NCI-H526 treated with DMSO at 0.1 percent for 48 hours (cell line): ENCODE data around the gene CABLES2.
"Not testable (repeated sequence)": the region's sequence is repeated elsewhere in the genome, so short reads cannot be mapped to it uniquely, and the experiment has no call there.

ENCODE experiments used
- DNase-seq: peaks from one replicate; lab custom pipeline; 2025; lab: John Stamatoyannopoulos, UW

CABLES2 gene

DNA sequence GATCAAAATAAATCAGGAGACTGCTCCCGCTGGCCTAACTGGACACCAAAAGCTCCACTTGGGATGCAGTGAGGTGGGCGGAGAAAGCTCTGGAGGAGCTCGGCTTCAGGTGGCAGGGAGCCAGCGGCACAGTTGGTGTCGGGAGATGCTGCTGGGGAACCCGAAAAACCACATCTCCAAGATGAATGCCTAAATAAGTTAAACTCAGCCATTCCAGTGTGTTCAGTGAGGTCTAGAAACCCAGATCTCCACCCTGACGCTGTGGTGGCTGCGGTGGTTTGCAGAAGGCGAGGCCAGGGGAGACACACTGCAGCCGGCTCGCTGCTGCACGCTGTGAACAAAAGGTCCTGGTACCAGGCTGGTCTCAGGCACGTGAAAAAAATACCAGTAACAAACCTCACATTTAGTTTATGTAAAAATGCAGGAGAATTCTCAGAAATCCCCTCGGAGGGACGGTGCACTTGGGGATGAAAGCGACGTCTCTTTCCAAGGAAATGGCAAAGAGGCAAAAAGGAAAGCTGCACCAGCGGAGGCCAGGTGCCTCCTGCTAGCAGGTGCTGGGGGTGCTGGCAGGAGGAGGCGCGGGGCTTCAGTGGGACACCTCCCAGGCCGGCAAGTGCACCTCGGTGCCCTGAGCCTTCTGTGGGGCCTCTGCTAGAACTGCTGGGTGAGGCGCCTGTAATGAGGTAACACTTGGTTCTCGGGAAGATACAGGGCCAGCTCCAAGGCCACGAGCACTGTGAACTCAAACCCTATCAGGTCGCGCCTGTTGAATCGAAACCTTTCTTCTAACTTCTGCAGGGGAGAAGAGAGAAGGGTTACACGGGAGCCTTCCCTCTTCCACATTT lies 16.5 kb downstream of the CABLES2 start:
- DNase-seq, result no peak

DNA sequence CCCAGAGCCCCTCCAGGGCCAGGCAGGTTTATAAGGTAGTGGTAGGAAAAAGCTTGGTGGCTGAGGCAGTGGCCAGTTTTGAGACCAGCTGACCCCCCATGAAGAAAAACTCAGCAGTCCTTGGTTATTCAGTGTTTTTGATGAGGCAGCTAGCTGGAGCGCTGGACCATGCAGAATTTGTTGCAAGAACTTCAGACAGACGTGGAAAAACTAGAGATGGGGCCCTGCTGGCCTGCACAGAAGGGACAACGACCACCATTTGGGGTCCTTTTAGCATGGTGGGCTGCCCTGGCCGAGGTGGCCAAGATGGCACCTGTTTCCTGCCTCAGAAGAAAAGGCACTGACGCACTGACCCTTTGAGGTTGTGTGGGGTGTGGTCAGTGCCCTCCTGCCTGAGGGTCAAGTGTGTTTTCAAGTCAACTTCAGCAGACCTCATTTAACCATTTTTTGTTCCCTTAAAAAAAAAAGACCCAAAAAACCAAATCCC lies 17.4 kb downstream of the CABLES2 start:
- no peak for DNase-seq

DNA sequence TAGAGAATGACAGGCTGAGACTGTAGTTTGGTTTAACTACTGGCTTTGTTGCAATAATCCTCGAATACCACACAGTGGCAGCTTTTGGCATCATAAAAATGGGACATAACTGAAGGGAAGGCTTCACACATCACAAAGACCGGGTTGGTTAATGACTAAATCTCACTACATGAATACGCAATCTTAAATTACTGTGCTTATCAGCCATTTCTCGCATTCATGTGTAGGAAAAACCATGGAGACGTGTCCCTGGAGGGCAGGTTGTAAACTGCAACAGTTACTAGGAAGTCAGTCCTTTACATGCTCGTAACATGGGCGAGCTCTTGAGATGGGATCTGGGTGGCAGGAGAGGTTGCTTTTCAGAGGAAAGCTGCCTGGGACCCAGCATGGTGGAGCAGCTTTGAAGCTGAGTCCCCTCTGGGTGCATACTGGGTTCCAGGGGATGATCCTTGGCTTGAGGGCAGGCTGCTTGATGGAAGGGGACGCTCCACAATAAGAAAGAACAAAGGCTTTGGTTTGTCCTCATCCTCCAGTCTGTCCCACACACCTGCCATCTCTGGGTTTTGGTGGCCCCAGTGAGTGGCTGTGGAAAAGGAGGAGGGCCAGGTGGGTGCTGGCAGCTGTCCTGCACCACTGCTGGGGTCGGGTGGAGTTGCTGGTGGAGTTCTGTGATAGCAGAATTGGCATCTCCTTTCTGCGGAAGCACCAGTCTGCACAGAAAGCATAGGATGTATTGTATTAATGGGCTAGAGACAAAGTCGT lies 18.1 kb downstream of the CABLES2 start:
- DNase-seq, result no peak

DNA sequence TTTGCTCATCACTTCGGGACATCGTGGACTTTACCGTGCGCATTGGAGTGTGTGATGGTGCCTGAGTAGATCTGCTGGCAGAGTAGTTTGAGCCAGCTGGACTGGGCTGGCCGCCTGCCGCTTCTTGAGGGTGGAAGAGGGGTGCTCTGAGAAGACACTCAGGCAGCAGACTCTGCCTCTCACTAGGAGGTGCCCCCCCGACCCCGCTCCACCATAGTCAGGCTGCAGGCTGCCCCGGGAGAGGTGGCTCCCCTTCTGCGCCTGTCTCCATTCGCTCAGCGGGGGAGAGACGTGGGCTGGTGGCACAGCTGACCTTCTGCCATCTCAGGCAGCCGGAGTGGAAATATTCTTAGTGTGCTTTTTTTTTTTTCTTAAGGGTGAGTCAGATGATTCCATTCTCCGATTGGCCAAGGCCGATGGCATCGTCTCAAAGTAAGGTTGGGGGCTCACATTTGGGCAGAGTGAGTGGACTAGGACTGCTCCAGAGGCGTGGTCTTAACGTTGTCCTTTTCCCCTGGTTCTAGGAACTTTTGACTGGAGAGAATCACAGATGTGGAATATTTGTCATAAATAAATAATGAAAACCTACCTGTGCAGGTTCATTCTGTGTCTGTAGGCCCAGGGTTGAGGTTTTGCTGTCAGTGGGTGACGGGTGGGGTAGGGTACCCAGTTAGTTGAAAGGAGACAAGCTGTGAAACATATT lies 19.0 kb downstream of the CABLES2 start:
- DNase-seq, result no peak

DNA sequence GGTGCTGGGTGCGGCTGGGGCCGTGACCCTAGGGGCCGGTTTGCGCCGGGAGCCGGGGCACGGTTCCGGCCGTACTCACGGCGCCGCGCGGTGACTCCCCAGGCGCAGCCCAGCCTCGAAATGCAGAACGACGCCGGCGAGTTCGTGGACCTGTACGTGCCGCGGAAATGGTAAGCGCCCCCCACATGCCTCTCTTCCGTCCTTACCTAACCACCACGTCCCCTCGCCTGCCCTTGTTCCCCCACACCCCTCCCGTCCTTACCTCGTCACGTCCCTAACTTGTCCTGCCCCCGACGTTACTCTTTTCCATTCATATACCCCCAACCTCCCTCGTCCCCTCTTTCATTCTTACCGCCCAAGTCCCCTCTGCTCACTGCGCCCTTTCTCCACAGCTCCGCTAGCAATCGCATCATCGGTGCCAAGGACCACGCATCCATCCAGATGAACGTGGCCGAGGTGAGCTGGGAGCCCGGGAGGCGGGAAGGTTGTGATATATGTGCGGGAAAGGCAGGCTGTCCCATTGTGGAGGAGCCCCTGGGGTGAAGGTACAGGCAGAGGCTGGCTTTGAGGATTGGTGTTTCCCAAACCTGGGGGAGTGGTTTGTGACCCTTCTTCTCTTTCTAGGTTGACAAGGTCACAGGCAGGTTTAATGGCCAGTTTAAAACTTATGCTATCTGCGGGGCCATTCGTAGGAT lies 19.7 kb downstream of the CABLES2 start:
- no peak for DNase-seq

DNA sequence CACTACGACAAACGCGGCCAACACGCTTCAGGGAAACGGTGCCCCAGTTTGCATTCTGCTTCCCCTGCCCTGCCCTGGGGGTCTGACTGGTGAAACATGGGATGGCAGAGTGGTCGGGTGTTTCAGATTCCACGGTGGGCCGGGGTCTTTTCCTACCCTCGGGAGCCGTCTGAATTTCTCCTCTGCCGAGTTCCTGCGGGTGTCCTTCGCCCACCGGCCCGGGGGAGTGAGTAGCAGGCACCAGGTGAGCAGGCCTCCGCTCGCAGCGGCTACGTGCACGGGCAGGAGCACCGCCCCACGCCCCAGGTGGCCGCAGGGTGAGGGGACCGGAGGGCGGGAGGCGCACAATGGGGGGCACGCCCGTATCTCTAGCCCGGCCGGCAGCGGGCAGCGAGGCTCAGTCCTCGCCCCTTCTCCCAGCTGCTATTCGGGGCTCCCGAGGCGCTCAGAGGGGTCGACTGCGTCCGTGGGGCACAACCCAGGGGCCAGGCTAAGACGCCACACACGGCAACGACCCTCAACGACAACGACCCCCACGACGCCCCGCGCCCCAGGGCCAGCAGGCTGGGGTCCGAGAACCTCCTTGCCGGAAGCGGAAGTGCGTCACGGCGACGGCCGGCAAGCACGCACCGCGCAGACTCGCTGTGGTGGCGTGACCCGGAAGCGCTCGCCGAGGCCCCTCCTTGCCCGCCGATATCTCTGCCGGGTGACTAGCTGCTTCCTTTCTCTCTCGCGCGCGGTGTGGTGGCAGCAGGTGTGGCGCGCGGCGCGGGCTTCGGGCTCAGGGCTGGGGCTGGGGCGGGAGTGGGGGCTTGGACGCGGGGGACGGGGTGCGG lies 20.5 kb downstream of the CABLES2 start, which contains the start of gene RPS21:
Gene RPS21, plus strand, starts transcription at position 721 of the 836 bp plus-strand sequence. CDS start 236 bp downstream, outside the sequence.
- peak; percentile 88 for DNase-seq

DNA sequence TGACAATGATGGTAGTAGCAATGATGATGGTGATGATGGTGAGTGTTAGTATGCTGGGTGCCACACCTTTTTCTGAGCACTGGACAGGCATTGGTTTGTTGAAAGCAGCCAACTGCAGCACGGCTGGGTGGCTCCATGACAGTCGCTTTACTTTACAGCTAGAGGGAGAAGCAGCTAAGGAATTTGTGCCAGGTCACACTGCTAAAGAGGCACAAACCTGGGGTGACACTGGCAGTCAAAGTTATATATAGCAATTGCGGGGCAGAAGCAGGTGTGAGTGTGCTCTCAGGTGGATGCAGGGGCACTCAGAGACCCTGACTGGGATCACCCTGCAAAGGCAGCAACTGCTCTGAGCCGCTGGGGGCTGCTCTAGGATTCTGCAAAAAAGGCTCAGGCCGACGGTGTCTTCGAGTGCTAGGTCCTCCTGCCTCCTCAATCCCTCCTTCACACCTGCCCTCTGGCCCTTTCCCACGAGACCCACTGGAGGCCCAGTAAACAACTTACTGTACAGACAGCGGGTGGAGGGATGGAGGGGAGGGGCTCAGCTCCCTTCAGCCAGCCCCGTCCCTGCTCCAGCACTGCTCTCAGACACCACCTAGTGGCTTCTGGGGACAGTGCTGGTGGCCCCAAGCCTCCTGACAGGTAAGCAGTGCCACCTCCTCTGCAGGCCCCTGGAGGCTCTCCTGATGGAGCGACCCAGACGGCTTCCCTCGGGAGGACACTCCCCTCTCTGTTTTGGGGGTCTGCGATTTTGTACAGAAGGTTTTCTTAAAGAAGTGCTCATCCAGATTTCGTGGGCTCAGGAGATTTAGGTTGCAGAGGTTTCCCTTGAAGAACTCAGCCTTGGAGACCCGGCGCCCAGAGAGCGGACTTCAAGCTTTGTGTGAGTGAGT lies 24.5 kb downstream of the CABLES2 start:
- DNase-seq, result peak; percentile 66

DNA sequence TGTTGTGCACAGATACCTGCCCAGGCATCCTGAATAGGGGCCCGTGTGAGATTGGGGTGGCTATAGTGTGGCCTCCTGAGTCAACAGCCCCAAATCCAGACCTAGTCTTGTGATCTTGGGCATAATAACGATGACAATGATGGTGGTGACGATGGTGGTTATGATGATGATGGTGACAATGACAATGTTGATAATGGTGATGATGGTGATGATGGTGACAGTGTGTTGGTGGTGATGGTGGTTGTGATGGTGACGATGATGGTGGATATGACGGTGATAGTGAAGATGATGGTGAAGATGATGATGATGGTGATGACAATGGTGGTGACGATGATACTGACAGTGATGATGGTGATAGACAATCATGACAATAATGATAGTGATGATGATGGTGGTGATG lies 25.2 kb downstream of the CABLES2 start:
- DNase-seq, result no peak

DNA sequence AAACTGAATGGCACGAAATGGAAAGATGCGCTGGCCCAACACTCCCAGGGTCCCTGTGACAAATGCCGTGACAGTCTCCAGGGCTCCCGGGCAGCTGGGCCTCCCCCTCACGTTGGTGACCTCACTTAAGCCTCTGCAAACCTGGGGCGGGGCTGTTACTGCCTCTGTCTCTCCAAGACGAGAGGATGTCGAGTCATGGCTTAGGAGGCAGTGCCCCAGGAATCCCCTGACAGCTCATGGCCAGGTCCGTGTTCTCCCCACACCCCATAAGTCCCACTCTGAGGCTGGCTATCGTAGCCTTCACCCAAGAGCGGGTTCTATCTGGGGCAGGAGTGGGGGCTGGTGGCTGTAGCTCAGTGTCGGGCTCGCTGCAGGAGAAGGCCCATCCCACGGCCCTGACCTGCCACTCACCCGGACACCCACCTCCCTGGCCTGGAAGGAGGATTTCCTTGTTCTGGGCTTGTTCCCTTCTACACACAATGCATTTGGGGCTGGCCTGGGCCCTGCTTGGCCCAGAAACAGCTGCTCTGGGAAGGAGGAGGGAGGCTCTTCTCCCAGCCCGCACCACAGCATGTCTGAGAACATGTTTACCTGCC lies 25.8 kb downstream of the CABLES2 start:
- DNase-seq, result no peak

DNA sequence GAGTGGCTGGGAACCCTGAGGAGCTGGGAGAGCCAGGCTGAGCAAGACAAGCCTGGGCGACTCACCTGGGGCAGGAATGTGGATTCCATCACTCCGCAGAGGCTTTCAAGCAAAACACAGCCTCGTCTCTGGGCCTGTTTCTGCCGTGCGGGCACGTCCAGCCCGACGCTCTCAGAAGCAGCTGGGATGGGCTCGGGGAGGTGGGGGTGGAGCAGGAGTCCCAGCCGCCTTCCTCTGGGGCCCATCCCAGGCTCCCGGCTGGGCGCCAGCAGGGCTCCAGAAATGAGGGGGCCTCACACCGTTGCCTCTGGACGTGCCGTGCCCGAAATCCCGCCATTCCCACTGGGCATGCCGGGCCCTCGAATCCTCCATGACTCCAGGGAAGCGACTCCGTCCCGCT lies 28.9 kb downstream of the CABLES2 start:
- no peak for DNase-seq

DNA sequence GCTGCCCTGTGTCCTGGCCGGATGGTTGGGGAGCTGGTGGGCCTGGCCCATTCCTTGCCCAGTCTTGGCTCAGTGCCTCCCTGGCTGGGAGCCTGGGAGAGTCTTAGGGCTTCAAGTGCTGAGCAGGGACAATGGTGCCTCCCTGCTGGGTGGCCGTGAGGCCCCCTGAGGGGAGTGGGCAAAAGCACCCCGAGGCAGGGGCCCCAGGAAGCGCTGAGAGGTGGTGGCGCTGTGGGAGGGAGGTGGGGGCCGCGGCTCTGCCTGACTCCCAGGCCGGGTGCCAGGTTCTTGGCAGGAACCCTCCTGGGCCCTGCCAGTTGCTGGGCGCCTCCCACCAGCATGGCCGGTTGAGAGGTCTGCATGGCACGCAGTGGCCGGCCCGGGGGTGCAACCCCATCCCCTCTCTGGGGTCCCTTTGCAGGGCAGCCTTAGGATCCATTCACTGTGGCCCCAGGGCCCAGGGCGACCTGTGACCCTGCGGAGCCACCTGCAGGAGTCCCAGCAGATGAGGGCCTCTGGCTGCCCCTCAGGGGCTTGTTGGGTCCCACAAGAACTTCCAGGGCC lies 29.4 kb downstream of the CABLES2 start:
- DNase-seq, result no peak

DNA sequence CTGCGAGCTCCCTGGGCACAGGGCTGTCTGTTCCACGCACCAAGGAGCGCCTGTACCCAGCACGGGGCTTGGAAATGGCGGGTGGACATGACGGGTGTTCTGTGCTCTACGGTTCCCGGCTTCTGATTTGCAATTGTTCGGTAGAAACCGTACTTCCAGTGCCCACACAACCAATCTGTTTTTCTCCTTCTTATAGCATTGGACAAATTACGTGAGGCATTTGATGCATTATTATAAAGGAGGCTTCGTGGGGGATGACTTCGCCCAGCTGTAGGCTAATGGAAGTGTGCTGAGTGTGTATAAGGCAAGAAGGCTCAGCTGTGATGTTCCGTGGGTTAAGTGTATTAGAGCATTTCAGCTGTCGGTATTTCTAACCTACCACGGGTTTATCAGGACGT lies 30.0 kb downstream of the CABLES2 start:
- DNase-seq, result no peak

DNA sequence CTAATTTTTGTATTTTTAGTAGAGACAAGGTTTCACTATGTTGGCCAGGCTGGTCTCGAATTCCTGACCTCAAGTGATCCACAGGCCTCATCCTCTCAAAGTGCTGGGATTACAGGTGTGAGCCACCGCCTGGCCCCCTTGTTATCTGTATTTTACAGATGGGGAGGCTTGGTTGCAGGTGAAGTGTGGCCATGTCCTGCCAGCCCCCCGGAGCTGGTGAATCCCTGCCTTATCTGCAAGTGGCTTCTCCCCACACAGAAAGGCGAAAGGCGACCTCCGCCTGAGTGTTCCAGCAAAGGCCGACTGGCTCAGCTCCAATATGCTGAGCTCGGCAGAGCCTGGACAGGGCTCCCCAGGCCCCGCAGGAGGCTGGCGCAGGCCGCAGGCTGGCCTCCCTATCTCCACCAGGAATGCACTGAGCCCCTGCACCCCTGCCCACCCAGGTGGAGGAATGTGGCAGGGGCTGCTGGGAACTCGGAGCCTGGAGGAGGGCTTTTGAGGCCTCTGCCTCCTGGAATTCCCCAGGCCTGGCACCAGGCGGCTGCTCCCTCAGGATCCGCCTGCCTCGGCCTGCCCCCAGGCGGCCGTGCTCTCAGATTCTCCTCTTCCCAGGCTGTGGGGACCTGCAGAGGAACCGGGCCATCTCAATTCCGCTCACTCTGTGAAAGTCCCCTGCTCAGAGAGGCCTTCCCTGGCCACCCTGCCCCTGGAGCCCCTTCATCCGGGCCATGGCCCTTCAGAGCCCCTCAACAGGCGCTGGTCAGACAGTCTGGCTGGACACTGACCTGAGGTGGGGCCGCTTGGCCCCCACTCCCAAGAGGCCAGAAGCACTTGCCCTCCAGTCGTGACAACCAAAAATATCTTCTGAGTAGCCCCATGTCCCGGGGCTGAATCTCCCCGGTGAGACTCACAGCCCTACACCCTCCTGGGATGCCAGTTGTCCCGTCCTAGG lies 30.7 kb downstream of the CABLES2 start:
- no peak for DNase-seq

DNA sequence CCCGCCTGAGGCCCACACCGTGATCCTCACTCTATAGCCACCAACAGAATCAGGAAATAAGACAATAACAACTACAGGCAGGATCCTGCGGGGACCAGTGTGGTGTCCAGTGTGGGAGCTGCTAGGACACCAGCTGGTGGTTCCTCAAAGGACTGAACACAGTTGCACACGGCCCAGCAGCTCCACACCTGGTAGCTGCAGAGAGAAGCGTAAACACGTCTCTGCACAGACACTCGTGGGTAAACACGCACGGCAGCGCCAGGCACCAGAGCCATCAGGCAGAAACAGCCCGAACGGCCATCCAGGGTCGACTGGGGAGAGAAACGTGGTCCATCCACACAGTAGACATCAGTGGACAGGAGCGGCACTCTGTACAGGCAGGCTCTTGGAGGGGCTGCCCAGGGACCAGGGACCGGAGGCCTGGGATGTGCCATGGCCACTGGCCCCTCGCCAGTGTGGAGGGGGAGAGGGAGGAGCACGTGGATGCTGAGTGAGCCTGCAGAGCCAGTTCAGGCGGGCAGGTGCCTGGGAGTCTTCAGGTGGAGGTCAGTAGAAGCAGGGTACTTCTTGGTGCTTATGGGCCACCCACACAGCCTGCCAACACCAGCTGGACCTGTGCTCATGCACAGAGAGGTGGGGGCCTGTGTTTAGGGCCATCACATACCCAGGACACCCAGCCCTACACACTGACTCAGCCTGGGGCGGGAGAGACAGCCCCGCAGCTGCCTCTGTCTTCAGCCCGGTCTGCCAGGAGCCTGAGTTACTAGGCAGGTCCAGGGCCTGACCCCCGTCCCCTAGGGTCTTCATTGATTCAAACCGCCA lies 32.5 kb downstream of the CABLES2 start:
- DNase-seq, result no peak

DNA sequence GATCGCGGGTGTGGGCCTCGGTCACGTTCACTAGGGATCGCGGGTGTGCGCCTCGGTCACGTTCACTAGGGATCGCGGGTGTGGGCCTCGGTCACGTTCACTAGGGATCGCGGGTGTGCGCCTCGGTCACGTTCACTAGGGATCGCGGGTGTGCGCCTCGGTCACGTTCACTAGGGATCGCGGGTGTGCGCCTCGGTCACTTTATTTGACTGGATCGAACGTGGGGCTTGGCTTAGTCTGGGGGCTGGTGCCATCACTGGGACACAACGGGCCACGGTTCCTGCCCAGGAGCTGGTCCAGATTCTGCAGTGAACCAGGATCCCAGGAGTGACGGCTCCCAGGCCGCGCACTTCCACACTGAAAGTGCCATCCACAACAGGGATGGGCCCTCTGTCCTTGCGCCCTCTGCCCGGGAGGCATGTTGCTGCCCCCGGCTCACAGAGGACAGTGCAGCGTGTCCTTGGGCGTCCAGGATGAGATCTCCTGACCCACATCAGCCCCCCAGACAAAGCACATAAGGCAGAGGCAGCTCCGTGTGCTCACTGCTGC lies 33.4 kb downstream of the CABLES2 start:
- DNase-seq, result not testable (repeated sequence)
